ENCODE measurements around the gene PPP1R12C.

Gene PPP1R12C

DNA sequence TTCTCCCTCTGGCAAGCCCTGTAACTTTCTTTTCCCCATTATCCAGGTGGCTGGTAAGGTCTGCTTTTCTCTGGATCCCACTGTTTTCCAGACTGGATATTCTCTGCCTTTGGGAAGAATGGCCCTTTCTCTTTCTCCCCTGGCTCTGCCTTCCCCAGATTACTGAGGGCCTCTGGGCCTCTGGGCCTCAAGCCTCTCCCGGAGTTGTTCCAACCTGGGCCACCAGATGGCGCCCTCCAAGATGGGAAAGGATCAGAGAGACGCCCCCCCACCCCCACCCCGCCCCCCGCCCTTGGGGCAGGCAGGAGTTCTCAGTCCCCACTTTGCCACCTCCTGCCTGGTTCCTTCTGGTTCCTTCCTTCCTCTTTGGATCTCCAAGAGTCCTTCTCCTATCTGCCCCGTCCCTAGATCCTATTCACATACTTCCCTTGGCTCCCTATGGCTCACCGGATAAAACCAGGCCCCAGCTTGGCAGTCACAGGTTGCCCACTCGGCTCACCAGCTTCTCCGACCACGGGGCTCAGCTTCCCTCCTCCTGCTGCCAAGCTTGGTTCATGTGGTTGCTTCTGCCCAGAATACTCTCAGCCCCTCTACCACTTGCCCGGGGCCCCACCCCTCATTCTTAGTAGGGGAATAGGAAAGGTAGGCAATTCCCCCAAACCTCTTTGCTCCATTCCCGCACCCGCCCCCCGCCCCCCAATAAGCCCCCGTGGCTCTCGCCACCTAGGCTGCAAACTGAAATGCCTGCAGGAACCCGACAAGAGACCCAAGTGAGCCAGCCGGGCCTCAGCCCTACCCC, 28.7 kb downstream of the PPP1R12C start:
- peak; percentile 63 to 80 for DNase-seq

DNA sequence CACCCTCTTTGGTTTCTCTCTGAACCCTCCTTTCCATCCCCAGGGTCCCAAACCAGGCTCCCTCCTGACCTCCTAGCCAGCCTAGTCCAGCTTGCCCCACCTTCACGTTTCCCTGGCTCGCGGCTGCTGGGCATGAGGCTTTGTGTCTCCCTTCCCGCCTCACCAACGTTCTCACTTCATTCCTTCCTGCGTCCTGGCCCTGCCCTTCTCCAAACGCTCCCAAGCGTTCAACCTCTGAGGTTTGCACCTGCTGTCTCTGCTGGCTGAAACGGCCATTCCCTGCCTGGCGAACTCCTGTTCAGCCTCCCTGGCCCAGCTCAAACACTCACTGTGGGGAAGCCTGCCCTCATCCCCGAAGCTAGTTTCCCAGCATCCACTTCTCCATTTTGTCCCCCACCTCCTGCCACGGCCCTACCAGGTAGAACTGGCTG, 29.4 kb downstream of the PPP1R12C start:
- DNase-seq = no peak

DNA sequence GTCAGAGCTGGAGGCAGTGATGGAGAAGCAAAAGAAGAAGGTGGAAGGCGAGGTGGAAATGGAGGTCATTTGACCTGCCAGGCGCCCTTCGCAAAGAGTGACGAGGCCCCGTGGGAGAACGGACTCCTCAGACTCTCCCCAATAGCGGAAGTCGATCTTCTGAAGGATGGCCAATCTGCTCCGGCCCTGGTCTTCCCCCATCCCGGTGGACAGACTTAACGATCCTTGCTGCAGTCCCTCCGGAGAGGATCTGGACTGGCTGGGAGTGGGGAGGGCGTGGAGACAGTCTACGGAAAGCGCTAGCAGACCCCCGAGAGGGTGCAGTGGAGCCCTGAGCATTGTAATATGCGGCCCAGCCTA, 29.9 kb downstream of the PPP1R12C start:
- no peak for DNase-seq

DNA sequence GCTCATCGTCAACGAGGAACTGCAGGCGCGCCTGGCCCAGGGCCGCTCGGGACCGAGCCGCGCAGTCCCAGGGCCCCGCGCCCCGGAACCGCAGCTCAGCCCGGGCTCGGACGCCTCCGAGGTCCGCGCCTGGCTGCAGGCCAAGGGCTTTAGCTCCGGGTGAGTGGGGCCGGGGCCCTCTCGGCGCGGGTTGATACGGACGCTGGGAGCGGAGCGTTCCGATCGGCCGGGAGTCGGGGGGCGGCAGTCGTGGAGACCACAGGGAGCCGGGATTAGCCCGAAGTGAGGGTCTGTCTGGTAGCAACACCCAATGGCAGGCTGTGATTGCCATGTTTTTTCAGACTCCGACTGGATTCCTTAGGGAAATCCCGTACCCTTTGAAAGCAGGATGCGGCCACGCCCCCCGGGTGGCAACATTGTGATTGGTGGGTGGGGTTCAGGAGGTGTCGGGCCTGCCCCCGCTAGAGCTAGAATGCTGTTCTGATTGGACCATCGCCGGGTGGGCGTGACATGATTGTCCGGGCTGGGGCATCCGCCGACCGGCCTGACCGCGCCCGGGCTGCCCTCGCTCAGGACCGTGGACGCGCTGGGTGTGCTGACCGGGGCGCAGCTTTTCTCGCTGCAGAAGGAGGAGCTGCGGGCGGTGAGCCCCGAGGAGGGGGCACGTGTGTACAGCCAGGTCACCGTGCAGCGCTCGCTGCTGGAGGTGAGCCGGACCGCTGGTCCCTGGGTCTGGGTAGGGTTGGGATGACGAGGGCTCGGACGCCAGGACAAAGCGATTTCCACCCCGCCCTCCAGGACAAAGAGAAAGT, 30.5 kb downstream of the PPP1R12C start:
- peak; percentile 59 to 65 for DNase-seq

DNA sequence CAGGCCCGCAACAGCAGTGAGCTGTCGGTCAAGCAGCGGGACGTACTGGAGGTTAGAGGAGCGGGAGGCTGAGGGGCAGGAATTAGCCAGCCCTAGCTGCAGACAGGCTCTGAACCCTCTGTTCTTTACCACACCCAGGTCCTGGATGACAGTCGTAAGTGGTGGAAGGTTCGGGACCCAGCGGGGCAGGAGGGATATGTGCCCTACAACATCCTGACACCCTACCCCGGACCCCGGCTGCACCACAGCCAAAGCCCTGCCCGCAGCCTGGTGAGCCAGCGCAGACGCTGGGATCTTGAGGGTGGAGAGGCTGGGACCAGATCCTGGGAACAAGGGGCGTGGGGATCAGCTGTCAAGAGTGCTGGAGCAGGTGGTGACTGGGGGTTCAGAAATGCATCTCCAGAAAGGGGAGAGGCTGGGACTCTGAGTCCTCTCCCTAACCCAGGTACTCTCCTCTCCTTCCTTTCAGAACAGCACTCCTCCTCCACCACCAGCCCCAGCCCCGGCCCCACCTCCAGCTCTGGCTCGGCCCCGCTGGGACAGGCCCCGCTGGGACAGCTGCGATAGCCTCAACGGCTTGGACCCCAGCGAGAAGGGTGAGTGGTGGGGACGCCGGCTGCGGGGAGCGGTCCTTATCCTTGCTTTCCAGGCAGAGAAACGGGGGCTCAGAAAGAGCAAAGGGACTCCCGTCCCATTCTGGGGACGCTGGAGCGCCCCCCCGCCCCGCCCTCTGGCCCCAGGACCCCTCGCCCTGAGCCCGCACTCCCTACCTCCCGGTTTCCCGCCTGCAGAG, 31.3 kb downstream of the PPP1R12C start:
- no peak for DNase-seq

DNA sequence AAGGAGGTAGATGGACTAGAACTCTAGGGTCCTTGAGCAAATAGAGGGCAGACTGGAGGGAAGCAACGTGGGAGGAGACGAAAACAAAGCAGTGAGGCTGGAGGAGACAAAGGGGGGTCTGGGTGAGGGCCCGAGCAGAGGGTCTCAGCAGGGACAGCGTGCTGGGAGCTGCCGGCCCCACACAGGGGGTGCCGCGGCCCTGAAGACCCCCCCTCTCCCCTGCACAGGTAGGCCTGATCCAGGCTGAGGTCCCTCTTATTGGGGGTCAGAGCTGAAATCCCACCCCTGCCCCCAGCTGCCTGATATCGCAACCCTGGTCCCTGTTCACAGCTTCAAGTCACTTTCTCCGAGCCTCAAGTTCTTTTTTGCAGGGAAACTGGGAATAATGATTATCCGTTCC, 33.0 kb downstream of the PPP1R12C start:
- no peak for DNase-seq

DNA sequence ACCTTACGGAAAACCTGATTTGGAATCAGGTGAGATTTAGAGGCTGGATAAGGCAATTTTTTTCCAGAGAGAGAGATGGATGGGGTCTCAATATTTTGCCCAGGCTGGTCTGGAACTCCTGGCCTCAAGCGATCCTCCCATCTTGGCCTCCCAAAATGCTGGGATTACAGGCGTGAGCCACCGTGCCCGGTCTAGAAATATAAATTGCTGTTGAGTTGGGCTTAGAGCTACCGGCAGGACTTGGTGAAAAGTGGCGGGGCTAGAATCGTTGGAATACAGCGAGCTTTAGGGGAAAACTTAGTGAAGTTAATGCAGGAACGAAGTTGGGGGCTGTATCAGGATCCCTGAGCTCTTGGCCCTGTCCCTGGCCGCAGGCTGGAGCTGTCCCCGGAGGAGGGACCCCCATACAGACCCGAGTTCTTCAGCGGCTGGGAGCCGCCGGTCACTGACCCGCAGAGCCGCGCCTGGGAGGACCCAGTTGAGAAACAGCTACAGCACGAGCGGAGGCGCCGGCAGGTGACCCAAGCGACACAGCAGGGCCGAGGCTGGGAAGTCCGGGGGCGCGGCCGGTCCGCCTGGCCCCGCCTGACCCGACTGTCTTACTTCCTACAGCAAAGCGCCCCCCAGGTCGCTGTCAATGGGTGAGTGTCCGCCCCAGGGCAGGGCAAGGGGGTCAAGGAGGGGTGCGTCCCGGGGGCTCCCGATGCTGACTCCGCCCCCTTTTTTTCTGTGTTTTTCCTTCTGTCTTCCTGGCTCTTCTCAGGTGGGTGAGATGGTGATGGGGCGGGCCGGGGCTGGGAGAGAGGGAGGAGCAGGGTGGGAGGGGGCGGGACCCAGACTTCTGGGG, 34.2 kb downstream of the PPP1R12C start:
- DNase-seq = no peak

DNA sequence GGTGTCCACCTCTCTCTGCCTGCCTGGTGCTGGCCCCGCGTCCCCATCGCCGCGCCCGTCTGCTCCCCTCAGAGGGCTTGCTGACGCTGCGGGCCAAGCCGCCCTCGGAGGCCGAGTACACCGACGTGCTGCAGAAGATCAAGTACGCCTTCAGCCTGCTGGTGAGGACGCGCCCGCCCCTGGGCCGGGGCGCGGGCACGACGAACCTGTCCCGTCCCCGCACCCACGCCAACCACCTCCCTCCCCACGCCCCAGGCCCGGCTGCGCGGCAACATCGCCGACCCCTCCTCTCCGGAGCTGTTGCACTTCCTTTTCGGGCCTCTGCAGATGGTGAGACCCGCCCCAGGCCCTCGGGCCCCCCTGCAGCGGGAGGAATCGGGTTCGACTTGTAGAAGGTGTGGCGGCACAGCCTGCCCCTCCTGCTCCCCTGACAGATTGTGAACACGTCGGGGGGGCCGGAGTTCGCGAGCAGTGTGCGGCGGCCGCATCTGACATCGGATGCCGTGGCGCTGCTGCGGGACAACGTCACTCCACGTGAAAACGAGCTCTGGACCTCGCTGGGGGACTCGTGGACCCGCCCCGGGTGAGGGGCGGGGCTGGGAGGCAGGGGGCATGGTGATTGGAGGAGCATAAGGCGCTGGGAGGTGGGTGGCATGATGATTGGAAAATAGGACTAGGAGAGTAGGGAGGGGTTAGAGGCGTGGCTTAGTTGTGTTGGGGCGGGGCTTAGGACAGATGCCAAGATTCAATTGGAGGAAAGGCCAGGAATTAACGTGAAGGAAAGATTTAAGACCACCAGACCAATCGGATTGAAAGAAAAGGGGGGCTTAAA, 35.2 kb downstream of the PPP1R12C start:
- DNase-seq = peak; percentile 63 to 67

DNA sequence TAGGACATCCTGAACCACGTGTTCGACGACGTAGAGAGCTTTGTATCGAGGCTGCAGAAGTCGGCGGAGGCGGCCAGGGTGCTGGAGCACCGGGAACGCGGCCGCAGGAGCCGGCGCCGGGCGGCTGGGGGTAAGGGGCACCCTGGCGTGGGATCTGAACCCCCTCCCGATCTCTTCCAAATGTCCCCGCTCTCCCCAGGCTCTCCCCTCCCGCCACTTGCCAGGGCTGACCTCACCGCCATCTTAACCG, 35.7 kb downstream of the PPP1R12C start:
- no peak for DNase-seq

DNA sequence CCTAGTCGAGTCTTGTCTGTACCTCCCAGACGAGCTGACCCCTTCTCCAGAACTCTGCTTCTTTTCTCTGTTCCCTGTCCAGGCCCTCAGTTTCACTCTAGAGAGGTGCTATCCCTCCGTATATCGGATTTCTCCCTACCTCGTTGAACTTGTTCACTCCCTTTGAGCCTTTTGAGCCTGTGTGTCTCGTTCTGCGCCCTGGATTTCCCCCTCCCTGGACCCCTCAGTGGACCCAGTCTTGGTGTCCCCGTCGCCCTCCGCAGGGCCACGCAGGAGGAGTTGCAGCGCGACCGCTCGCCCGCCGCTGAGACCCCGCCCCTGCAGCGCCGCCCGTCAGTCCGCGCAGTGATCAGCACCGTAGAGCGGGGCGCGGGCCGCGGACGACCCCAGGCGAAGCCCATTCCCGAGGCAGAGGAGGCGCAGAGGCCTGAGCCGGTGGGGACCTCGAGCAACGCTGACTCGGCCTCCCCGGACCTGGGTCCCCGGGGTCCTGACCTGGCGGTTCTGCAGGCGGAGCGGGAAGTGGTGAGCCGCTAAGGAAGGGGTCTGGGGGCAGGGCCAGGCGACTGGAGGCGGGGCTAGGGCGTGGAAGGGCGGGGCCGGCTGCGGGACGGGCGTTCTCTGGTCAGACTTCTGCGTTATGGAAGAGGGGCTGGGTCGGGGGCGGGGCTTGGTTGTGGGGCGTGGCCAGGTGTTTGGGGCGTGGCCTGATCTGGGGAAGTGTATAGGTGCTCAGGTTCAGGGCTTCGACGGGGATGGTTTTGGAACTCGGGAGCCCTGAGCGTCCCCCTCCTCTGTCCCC, 36.3 kb downstream of the PPP1R12C start:
- peak; percentile 90 to 95 for DNase-seq

DNA sequence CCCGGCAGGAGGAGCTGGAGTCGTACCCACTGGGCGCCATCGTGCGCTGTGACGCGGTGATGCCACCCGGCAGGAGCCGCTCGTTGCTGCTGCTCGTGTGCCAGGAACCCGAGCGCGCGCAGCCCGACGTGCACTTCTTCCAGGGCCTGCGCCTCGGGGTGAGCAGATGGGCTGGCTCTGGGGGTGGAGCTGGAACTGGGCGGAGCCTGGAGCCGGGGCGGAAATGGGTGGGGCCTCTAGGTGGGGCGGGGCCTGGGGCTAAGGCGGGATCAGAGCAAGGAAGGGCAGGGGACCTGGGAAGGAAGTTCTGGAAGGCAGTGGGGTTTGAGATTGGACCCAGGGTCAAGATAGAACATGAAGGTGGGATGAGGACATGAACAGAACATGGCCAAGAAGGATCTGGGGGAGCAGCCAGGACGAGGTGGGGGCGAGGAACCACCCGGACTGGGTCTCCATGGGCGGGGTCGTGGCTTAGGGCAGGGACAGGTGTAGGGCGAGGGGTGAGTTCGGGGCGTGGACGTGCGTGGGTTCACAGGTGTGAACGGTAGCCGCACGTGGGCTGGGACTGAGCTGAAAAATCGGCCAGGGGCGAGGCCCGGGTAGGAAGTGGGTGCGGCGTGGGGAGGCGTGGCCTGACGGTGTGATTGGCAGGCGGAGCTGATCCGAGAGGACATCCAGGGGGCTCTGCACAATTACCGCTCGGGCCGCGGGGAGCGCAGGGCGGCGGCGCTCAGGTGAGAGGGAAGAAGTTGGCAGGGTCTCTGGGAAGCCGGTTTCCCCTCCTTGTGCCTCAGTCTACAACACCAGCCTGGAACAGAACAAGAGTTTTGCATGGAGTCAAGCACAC, 37.1 kb downstream of the PPP1R12C start:
- peak; percentile 65 to 72 for DNase-seq

DNA sequence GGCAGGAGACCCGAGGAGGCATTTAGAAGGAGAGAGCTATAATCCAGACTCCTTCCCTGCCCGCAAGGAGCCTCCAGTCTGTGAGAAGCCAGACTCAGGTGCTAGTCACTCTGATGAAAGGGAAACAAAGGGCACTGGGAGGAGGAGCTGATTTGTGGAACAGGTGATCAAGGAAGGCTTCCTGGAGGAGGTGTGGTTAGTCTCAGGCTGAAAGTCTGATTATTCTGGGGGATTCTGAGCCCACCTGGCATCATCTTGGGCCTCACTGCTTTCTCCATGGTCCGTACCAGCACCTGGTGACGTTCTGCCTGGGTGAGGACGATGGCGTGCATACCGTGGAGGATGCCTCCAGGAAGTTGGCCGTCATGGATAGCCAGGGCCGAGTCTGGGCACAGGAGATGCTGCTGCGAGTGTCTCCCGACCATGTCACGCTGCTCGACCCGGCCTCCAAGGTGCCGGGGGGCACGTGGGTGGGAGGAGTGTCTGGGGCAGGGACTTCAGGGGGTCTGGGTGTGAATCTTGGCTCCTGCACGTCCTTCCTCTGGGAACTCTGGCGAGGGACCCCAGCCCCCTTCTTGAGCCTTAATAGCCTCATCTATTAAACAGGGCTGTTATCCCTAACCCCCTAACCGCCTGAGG, 37.9 kb downstream of the PPP1R12C start:
- DNase-seq = no peak

DNA sequence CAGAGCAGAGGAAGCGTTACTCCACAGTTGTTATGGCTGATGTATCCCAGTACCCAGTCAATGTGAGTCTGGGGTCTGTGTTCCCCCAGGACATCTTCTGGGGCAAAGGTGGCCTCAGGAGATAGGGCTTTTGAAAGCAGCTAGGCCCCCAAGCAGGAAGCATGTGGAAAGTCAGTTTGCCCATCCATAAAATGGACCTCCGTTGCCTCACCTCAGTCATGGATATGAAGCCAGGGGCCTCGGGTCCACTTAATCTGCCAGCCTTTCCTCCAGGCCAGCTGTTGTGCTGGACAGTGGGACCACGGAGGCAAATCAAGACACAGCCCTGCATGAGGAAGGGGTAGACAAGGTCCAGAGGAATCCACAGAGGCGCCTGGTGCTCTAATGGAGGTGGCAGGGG, 38.4 kb downstream of the PPP1R12C start:
- no peak for DNase-seq

DNA sequence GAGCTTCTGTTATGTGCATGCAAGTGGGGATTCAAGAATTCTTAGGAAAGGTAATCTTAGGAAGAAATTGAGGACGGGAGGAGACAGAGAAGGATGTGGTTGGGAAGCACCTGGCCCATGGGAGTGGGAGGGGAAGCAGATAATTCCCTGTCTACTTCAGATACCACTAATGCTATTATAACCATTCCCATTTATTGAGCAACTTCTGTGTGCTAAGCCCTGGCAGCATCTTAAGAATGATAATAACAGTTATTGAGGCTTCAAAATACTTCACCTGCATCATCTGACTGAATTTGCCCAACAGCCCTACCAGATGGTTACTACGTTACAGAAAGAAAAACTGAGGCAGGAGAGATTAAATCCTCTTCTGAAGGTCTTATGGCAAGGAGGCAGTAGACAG, 40.3 kb downstream of the PPP1R12C start:
- DNase-seq = no peak

DNA sequence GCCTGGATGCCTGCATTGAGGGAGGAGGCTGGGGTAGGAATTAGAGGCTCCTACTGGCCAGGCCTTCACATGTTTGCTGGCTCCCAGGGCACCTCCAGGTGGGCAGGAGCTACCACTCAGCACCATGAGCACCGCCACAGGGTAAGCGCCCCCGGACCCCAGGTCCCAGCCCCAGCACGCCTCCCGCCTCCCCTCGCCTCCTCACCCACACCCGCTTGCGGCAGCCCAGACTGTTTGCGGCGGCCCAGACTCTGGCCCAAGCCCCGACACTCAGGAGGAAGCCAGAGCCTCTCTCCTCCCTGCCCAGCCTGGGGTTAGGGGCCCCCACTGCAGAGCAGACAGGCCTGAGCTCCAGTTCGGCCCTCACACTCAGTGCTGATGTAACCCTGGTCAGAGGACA, 41.1 kb downstream of the PPP1R12C start:
- DNase-seq = no peak

DNA sequence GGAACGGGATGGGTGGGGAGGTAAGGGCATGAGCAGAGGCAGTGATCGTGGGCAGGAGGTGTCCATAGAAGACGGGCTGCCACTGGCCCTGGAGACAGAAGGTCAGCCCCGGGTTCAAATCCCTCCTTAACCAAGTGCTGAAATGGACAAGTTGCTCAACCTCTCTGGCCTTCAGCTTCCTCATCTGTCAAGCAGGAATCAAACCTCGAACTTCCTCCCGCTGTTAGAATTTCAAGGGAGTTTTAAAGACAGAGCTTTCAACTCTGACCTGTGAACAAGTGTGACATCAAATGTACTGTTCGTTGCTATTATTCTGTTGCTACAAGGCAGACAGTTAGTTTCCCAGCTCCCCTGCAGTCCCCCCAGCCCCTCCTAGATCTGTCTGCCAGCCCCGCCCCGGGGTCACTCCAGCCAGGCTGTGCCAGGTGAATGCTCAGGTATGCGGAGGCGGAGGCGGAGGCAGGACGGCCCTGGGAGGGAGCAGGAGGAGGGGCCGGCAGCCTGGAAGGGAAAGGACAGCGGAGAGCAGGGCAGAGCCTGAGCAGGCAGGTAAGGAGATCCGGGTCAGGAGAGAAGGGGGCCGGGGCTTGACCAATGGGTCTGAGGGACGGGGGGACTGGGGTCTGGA, 42.0 kb downstream of the PPP1R12C start, which contains the start of gene EPS8L1:
Gene EPS8L1, plus strand, starts transcription at position 499 of the 628 bp plus-strand sequence. CDS start 576 bp downstream, outside the sequence.
- no peak for DNase-seq

DNA sequence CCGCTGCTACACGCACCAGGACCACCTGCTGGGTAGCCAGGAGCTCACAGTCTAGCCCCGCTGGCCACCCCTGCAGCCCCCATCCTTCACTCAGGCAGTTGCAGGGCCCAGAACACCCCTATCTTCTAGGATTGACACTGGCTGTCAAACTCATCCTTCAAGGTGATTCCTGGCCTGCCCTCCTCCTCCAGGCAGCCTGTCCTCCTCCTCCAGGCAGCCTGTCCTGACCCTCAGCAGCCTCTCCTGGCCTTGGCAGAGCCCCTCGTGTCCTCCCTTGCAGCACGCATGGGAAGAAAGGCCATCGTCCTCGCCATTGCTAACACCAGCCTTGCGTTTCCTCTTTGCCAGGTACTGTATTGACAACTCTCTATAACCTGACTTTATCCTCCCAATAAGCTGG, 45.5 kb downstream of the PPP1R12C start:
- DNase-seq = no peak

DNA sequence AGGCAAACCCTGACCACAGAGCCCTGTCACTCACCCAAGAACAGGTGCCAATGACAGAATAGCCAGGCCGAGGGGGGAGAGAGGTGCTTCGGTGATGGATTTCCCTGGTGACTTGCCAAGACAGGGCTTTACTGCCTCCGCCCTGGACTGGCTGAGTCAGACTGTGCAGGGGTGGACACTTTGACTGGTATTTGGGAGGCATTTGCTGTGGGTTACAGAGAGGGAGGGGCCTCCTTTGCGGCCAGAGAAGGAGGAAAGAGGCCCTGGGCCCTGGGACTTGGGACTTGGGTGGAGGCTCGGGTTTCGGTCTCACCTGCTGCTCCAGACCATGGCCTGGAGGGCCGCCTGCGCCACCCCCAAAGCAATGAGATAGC, 46.3 kb downstream of the PPP1R12C start:
- DNase-seq = no peak
